ENCODE measurements around the gene SSU72. TPM values are rescaled to one million over a fixed set of nuclear protein-coding genes. Genes with fewer than 3 reads are reported as not detected.

Gene SSU72
- total RNA-seq, 1 donor from 2014 or later, result 118 TPM

DNA sequence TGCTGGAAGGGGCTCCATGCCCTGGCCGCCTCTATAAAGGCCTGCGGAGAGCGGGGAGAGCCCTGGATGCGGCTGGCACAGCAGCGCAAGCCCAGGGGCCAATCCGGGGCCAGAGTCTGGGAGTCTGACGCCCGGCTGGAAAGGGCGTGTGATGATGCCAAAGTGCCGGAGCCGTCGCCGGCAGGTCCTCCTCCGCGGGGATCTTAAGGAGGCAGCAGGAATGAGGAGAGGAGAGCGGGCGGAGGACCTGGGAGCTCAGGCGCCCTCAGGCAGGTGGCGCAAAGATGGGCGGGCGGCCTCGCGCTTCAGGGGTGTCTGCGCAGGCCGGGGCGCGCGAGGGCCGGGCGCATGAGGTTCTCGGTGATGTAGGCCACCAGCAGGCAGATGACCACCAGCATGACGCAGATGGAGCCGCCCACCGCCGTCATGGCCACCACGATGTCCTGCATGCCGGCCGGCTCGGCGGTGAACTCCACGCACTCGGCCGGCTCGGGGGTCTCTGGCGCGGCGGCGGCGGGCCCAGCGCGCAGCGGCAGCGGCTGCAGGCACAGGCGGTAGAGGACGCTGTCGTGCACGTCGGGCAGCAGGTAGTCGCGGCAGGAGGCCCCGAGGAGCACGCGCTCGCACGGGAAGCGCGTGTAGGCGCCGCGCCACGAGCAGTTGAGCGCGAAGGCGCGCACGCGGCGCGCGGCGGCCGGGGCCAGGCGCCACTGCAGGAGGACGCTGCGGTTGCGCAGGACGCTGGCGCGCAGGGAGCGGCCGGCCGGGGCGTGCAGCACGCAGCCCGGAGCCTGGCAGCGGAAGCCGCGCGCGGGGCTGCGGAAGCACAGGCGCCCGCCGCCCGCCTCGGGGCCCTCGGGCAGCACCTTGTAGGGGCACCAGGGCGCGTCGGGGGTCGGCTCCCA is 24.6 kb upstream of the SSU72 start:
- peaks cover 25% of the 10 kb centered on the region for H3K4me1 Mint-ChIP-seq
- H3K36me3 Mint-ChIP-seq (ENCODE audit: low read depth), result no peaks in the 10 kb centered on the region
- intact Hi-C loops (cut with micrococcal nuclease), result no loop called here
- POLR2A ChIA-PET, result interaction anchor here (1.5 kb wide), 1 partner anchor 15 kb away, joined by 7 read pairs; the partner anchor contains the start of gene MIB2
- CTCF ChIA-PET, result no interaction called here
- ATAC-seq (ENCODE audit: low read depth) (peak; percentile 53), DNase-seq (no peak)
- peak overlapping the region; percentile 78 for H3K4me3 Mint-ChIP-seq
- TF ChIP-seq, protein P1, sequence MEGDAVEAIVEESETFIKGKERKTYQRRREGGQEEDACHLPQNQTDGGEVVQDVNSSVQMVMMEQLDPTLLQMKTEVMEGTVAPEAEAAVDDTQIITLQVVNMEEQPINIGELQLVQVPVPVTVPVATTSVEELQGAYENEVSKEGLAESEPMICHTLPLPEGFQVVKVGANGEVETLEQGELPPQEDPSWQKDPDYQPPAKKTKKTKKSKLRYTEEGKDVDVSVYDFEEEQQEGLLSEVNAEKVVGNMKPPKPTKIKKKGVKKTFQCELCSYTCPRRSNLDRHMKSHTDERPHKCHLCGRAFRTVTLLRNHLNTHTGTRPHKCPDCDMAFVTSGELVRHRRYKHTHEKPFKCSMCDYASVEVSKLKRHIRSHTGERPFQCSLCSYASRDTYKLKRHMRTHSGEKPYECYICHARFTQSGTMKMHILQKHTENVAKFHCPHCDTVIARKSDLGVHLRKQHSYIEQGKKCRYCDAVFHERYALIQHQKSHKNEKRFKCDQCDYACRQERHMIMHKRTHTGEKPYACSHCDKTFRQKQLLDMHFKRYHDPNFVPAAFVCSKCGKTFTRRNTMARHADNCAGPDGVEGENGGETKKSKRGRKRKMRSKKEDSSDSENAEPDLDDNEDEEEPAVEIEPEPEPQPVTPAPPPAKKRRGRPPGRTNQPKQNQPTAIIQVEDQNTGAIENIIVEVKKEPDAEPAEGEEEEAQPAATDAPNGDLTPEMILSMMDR (IDR thresholded peaks at IDR 0.05), result no peak
- no peak overlapping the region for H3K27ac Mint-ChIP-seq
- peaks cover 6% of the 10 kb centered on the region for H3K27me3 Mint-ChIP-seq
- no peaks in the 10 kb centered on the region for H3K9me3 Mint-ChIP-seq

DNA sequence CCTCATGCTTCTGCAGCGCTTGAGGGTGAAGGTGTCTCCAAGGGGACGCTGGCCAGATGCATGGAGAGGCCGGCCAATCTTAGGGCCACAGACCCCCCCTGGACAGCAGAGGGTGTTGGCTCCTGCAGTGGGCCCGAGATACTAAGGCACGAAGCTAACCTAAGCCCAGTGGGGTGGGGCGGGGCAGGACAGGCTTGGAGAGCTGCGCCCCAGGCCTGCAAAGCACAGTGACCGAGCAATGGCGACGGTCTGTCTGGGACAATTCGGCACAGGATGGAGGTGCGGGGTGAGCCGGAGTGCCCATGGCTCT is 24.0 kb upstream of the SSU72 start:
- no peak overlapping the region for H3K27ac Mint-ChIP-seq
- H3K4me3 Mint-ChIP-seq, result peak overlapping the region; percentile 78
- no peaks in the 10 kb centered on the region for H3K9me3 Mint-ChIP-seq
- intact Hi-C loops (cut with micrococcal nuclease), result no loop called here
- peaks cover 6% of the 10 kb centered on the region for H3K27me3 Mint-ChIP-seq
- CTCF ChIA-PET, result no interaction called here
- ATAC-seq (ENCODE audit: low read depth), result no peak
- H3K4me1 Mint-ChIP-seq, result peaks cover 25% of the 10 kb centered on the region
- no peak for DNase-seq
- H3K36me3 Mint-ChIP-seq (ENCODE audit: low read depth), result no peaks in the 10 kb centered on the region
- POLR2A ChIA-PET, result interaction anchor here (1.5 kb wide), 1 partner anchor 16 kb away, joined by 7 read pairs; the partner anchor contains the start of gene MIB2
- TF ChIP-seq, protein P1 (IDR thresholded peaks at IDR 0.05), result no peak

DNA sequence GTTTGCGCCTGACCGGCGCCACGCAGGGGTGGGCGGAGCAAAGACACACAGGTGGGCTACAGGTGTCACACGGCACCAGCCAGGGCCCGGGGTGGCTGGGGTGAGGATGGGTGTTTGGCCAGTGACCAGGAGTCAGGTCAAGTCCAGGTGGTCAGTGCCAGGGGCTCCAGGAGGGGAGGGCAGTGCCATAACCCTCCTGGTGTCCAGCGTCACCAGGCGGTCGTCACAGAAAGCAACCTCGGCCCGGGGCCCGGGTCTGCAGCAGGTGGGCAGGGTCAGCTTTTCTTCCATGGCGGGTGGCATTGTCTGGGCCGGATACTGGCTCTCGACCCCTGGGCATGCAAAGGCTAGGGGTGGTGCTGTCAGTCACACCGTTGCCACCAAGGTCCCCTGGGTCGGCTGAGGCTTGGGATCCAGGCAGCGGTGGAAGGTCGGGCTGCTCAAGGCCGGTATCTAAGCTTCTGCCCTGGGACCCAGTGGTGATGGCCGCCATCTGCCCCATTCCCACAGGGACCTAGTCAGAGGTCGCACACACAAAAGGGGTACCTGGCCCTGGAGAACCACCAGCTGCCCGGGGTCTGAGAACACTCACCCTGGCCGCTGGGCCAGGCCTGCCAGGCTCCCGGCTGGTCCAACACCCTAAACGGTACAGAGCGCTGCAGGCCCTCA is 23.5 kb upstream of the SSU72 start:
- H3K27me3 Mint-ChIP-seq, result peaks cover 6% of the 10 kb centered on the region
- no peak overlapping the region for H3K4me3 Mint-ChIP-seq
- no peaks in the 10 kb centered on the region for H3K9me3 Mint-ChIP-seq
- CTCF ChIA-PET, result no interaction called here
- no peaks in the 10 kb centered on the region for H3K36me3 Mint-ChIP-seq (ENCODE audit: low read depth)
- POLR2A ChIA-PET, result interaction anchor here (0.6 to 1.5 kb wide), 3 partner anchors 9 to 88 kb away, joined by 3 to 7 read pairs (median 4); partner anchors contain the start of gene MIB2
- TF ChIP-seq, protein P1 (IDR thresholded peaks at IDR 0.05), result no peak
- H3K27ac Mint-ChIP-seq, result no peak overlapping the region
- no peak for ATAC-seq (ENCODE audit: low read depth)
- intact Hi-C loops (cut with micrococcal nuclease), result no loop called here
- peaks cover 21% of the 10 kb centered on the region for H3K4me1 Mint-ChIP-seq
- no peak for DNase-seq

- H3K27ac Mint-ChIP-seq, result no peak overlapping the region
- H3K4me1 Mint-ChIP-seq, result peaks cover 15% of the 10 kb centered on the region
- DNase-seq (no peak), ATAC-seq (ENCODE audit: low read depth) (peak; percentile 54)
- TF ChIP-seq, protein P1 (IDR thresholded peaks at IDR 0.05), result no peak
- H3K4me3 Mint-ChIP-seq, result no peak overlapping the region
- ChIA-PET POLR2A (interaction anchor here (0.5 to 0.9 kb wide), 5 partner anchors 10 to 214 kb away, joined by 3 to 6 read pairs (median 4); no protein-coding TSS in a partner anchor), CTCF (no interaction called here)
- no peaks in the 10 kb centered on the region for H3K9me3 Mint-ChIP-seq
- H3K36me3 Mint-ChIP-seq (ENCODE audit: low read depth), result no peaks in the 10 kb centered on the region
- H3K27me3 Mint-ChIP-seq, result peaks cover 6% of the 10 kb centered on the region
- intact Hi-C loops (cut with micrococcal nuclease), result no loop called here
These were observed 22.7 kb upstream of the SSU72 start for GRCh38 chr1:1597275-1597930.
